Endodermal cell (in vitro differentiated cells): Measurements from ENCODE around the gene CNIH2. TPM values are rescaled to one million over a fixed set of nuclear protein-coding genes. Genes with fewer than 3 reads are reported as not detected.

Experiments
- DNase-seq: peaks from one replicate; pipeline ENCODE4 v3.0.0-alpha.2; 2017
- H3K27ac ChIP-seq: 2 replicates; pipeline ENCODE4 v1.5.1; 2013; ENCODE audit warnings: mild to moderate bottlenecking, low read depth, low read length, moderate library complexity
- H3K27me3 ChIP-seq: 2 replicates; pipeline ENCODE4 v1.6.1; 2013; ENCODE audit warnings: mild to moderate bottlenecking, low read length, moderate library complexity; ENCODE audit not compliant: insufficient read depth, control insufficient read depth, poor library complexity, severe bottlenecking
- H3K36me3 ChIP-seq: 2 replicates; pipeline ENCODE4 v1.7.0; 2013; ENCODE audit warnings: mild to moderate bottlenecking, low read length, moderate library complexity; ENCODE audit not compliant: control insufficient read depth, insufficient read depth
- H3K4me1 ChIP-seq: one replicate; pipeline ENCODE4 v1.7.0; 2013; ENCODE audit warnings: low read length; ENCODE audit not compliant: control insufficient read depth, insufficient read depth
- H3K4me3 ChIP-seq: 2 replicates; pipeline ENCODE4 v1.5.1; 2013; ENCODE audit warnings: mild to moderate bottlenecking, low read length, moderate library complexity
- H3K9ac ChIP-seq: 2 replicates; pipeline ENCODE4 v1.6.1; 2013; ENCODE audit warnings: mild to moderate bottlenecking, low read length, moderate library complexity; ENCODE audit not compliant: poor library complexity, severe bottlenecking; ENCODE audit errors: extremely low read depth
- H3K9me3 ChIP-seq: 2 replicates; pipeline ENCODE4 v1.6.1; 2013; ENCODE audit warnings: mild to moderate bottlenecking, low read length, moderate library complexity; ENCODE audit not compliant: control insufficient read depth
- H3K27ac Mint-ChIP-seq: 2 replicates; pipeline ENCODE4 v1.8.0; 2020; ENCODE audit warnings: mixed read lengths
- H3K27me3 Mint-ChIP-seq: 2 replicates; pipeline ENCODE4 v1.8.0; 2021; ENCODE audit warnings: mild to moderate bottlenecking, mixed read lengths; ENCODE audit not compliant: insufficient read depth
- H3K36me3 Mint-ChIP-seq: 2 replicates; pipeline ENCODE4 v1.8.0; 2020; ENCODE audit warnings: low read depth, mixed read lengths
- H3K4me1 Mint-ChIP-seq: 2 replicates; pipeline ENCODE4 v1.8.0; 2020; ENCODE audit warnings: mixed read lengths
- H3K4me3 Mint-ChIP-seq: 2 replicates; pipeline ENCODE4 v1.8.0; 2020; ENCODE audit warnings: mild to moderate bottlenecking, moderate library complexity, mixed read lengths
- H3K9me3 Mint-ChIP-seq: 2 replicates; pipeline ENCODE4 v1.8.0; 2020; ENCODE audit warnings: mild to moderate bottlenecking, mixed read lengths
- WGBS, 2 experiments: methylation state at CpG; one replicate each; pipeline versions ENCODE4 v1.1.5 to v1.1.7; 2013; ENCODE audit warnings: missing lambda C conversion rate in 2 of 2, mixed read lengths in 1 of 2; ENCODE audit not compliant: insufficient coverage in 1 of 2, insufficient read length in 1 of 2; 5-methylcytosine and 5-hydroxymethylcytosine counted together
- total RNA-seq, 2 donors: library from RNA; stranded (reverse); fragmentation: NEBNext Ultra II Directional in 1 of 2; extraction: Animal tissue kit (Norgen Biotek cat#: 25700) in 1 of 2; gene quantifications; 2 replicates in 1 of 2; 3 replicates in 1 of 2; pipeline ENCODE4 v1.2.1, GENCODE V29; 2021
- TF ChIP-seq, protein P1 (sequence below): fragments of 200-600 bp; sonication (generic); conservative IDR thresholded peaks from 2 replicates; pipeline ENCODE4 v1.5.0; 2021; ENCODE audit warnings: antibody characterized with exemption, mild to moderate bottlenecking

Gene CNIH2
- total RNA-seq, 2 donors from 2014 or later = 3.5 to 3.8 TPM

DNA sequence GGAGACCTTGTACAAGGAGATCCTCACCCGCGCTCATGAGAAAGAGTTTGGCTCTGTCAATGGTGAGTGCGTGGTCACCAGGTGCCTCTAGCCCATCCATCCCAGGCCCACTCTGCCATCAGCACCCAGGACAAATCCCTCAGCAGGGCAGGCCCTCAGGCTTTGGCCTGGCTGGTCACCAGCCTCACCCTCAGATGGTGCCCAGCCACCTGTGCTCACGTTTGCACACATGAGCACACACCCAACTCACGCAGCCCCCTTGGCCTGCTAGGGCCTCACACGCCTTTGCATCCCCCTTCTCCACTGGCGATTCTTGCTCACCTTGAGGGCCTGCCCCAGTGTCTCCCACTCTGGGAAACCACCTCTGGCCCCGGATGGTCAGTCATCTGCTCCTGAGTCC, 13.6 kb upstream of the CNIH2 start:
- Mint-ChIP-seq H3K9me3 (no peaks in the 10 kb centered on the region), H3K27me3 (no peaks in the 10 kb centered on the region), H3K27ac (peak overlapping the region; percentile 48), H3K4me3 (no peak overlapping the region), H3K36me3 (peaks cover 38% of the 10 kb centered on the region), H3K4me1 (peaks cover 10% of the 10 kb centered on the region)
- H3K9me3 ChIP-seq = no peaks in the 10 kb centered on the region
- TF ChIP-seq, protein P1, sequence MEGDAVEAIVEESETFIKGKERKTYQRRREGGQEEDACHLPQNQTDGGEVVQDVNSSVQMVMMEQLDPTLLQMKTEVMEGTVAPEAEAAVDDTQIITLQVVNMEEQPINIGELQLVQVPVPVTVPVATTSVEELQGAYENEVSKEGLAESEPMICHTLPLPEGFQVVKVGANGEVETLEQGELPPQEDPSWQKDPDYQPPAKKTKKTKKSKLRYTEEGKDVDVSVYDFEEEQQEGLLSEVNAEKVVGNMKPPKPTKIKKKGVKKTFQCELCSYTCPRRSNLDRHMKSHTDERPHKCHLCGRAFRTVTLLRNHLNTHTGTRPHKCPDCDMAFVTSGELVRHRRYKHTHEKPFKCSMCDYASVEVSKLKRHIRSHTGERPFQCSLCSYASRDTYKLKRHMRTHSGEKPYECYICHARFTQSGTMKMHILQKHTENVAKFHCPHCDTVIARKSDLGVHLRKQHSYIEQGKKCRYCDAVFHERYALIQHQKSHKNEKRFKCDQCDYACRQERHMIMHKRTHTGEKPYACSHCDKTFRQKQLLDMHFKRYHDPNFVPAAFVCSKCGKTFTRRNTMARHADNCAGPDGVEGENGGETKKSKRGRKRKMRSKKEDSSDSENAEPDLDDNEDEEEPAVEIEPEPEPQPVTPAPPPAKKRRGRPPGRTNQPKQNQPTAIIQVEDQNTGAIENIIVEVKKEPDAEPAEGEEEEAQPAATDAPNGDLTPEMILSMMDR = no peak
- no peak overlapping the region for H3K9ac ChIP-seq
- WGBS, 2 experiments = 89 to 97% methylated on average over 8 of the region's 8 CpGs
- H3K4me3 ChIP-seq = no peak overlapping the region
- no peaks in the 10 kb centered on the region for H3K4me1 ChIP-seq
- H3K36me3 ChIP-seq = peaks cover 48% of the 10 kb centered on the region
- H3K27me3 ChIP-seq = no peaks in the 10 kb centered on the region
- no peak overlapping the region for H3K27ac ChIP-seq
- DNase-seq = no peak

DNA sequence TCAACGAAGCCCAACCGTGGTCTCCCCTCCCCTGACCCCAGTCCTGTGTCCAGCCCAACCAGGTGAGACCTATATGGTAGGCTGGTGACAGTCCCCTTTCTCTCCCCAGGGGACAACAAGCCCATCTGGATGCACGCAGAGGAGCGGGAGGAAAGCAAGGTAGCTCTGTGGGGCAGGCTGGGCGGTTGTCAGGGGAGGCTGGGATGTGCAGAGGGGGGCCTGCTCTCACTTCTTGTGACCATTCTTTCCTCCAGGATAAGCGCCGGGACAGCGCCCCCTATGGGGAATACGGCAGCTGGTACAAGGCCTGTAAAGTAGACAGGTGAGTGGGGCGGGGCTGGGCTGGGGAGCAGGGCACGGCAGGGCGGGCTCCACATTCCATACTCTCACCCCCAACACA, 13.1 kb upstream of the CNIH2 start:
- peaks cover 33% of the 10 kb centered on the region for H3K36me3 Mint-ChIP-seq
- H3K27ac ChIP-seq = no peak overlapping the region
- no peak overlapping the region for H3K4me3 ChIP-seq
- H3K27me3 ChIP-seq = no peaks in the 10 kb centered on the region
- H3K27ac Mint-ChIP-seq = peak overlapping the region; percentile 48
- peaks cover 43% of the 10 kb centered on the region for H3K36me3 ChIP-seq
- no peaks in the 10 kb centered on the region for H3K27me3 Mint-ChIP-seq
- H3K4me3 Mint-ChIP-seq = no peak overlapping the region
- 64 to 77% methylated on average over 4 to 11 of the region's 12 CpGs for WGBS, 2 experiments
- H3K9me3 ChIP-seq = no peaks in the 10 kb centered on the region
- no peaks in the 10 kb centered on the region for H3K4me1 ChIP-seq
- DNase-seq = peak; percentile 90
- no peaks in the 10 kb centered on the region for H3K9me3 Mint-ChIP-seq
- no peak overlapping the region for H3K9ac ChIP-seq
- TF ChIP-seq, protein P1 = peak; percentile 77
- H3K4me1 Mint-ChIP-seq = peaks cover 13% of the 10 kb centered on the region

DNA sequence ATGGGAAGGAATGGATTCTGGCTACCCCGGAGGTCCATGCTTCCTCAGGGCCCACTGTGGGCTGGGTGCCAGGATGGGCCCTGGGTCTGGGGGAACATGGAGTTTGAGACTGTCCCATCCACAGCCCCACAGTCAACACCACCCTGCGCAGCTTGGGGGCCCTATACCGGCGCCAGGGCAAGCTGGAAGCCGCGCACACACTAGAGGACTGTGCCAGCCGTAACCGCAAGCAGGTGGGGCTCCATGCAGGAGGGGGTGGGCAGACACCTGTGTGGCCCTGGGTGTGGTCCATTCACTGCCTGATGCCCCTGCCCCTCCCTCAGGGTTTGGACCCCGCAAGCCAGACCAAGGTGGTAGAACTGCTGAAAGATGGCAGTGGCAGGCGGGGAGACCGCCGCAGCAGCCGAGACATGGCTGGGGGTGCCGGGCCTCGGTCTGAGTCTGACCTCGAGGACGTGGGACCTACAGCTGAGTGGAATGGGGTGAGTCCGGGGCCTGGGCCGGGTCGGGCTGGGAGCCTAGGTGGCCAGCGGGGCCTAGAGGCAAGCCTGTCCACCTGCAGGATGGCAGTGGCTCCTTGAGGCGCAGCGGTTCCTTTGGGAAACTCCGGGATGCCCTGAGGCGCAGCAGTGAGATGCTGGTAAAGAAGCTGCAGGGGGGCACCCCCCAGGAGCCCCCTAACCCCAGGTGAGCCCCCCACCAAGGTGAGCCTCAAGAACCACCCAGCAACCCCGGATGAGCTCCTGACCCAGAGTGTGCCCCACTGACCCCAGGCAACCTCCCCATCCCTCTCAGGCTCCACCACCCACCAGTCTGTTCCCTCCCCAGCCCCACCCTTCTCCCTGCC, 12.2 kb upstream of the CNIH2 start:
- H3K4me3 ChIP-seq = no peak overlapping the region
- H3K9me3 ChIP-seq = no peaks in the 10 kb centered on the region
- peaks cover 42% of the 10 kb centered on the region for H3K36me3 ChIP-seq
- H3K27me3 Mint-ChIP-seq = no peaks in the 10 kb centered on the region
- H3K4me1 Mint-ChIP-seq = peaks cover 13% of the 10 kb centered on the region
- no peak overlapping the region for H3K4me3 Mint-ChIP-seq
- H3K27ac ChIP-seq = no peak overlapping the region
- peaks cover 32% of the 10 kb centered on the region for H3K36me3 Mint-ChIP-seq
- TF ChIP-seq, protein P1 = no peak
- 95 to 97% methylated on average over 11 to 26 of the region's 26 CpGs for WGBS, 2 experiments
- H3K27me3 ChIP-seq = no peaks in the 10 kb centered on the region
- no peaks in the 10 kb centered on the region for H3K4me1 ChIP-seq
- H3K9me3 Mint-ChIP-seq = no peaks in the 10 kb centered on the region
- DNase-seq = no peak
- H3K9ac ChIP-seq = no peak overlapping the region
- no peak overlapping the region for H3K27ac Mint-ChIP-seq
